SHP77 (cell line): ENCODE results near the gene OR52K2.
"Not testable (repeated sequence)": the region's sequence is repeated elsewhere in the genome, so short reads cannot be mapped to it uniquely, and the experiment has no call there.

ENCODE experiments used
- DNase-seq, 2 experiments: peaks; one replicate each; lab custom pipeline; 2025; lab: John Stamatoyannopoulos, UW

Gene OR52K2

DNA sequence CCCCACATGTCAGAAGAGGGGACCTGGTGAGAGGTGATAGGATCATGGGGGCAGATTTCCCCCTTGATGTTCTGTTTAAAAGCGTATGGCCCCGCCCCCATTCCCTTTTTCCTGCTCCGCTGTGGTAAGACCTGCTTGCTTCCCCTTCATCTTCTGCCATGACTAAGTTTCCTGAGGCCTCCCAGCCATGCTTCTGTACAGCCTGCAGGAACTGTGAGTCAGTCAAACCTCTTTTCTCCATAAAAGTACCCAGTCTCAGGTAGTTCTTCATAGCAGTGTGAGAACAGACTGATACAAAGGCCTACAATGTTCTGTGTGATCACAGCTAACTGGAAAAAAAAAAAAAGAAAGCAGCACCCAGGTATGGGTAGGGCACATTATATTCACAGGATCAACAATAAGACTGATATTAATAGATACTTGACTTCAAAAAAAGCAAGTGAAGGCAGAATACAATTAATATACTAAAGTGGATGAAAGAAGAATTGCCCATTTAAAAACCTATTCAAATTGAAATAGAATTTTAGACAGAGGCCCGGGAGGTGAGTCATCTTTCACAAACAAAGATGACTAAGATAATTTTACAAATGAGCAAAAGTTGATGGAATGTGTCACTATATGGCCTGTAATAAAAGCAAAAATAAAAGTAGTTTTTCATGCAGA lies 31.6 kb downstream of the OR52K2 start:
- no peak for DNase-seq

- no peak for DNase-seq
These were observed 32.1 kb downstream of the OR52K2 start for GRCh38 chr11:4481240-4481582.

- no peak for DNase-seq
These were observed 33.4 kb downstream of the OR52K2 start, which contains the start of gene OR52K1 for GRCh38 chr11:4482445-4482844. Gene OR52K1, plus strand, starts transcription at chr11:4482646. Its CDS starts 6,255 bp downstream, at chr11:4488901.

DNA sequence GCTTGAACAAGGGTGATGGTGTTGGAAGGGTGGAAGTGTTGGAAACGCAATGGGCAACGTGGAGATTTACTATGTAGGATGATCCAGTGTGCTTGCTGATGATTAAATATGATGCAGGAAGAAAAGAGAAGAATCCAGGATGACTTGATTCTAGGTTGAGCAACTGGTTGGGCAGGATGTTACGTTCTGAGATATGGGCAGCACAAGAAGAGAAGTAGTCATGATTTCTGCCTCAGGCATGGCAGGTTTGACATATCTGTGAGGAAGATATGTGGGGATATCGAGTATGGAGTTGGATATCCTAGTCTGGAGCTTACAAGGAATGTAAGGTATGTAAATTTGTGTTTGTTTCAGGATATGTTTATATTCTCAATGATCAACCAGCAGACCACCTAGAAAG lies 35.2 kb downstream of the OR52K2 start:
- no peak for DNase-seq

DNA sequence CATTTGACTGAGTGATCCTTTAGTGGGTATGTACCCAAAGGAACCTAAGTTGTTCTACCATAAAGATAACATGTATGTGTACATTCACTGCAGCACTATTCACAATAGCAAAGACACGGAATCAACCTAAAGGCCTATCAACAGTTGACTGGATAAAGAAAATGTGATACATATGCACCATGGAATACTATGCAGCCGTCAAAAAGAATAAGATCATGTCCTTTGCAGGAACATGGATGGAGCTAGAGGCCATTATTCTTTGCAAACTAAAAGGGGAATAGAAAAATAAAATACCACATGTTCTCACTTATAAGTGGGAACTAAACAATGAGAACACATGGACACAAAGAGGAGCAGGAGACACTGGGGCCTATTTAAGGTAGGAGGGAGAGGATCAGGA lies 42.3 kb downstream of the OR52K2 start:
- DNase-seq, result not testable (repeated sequence)

DNA sequence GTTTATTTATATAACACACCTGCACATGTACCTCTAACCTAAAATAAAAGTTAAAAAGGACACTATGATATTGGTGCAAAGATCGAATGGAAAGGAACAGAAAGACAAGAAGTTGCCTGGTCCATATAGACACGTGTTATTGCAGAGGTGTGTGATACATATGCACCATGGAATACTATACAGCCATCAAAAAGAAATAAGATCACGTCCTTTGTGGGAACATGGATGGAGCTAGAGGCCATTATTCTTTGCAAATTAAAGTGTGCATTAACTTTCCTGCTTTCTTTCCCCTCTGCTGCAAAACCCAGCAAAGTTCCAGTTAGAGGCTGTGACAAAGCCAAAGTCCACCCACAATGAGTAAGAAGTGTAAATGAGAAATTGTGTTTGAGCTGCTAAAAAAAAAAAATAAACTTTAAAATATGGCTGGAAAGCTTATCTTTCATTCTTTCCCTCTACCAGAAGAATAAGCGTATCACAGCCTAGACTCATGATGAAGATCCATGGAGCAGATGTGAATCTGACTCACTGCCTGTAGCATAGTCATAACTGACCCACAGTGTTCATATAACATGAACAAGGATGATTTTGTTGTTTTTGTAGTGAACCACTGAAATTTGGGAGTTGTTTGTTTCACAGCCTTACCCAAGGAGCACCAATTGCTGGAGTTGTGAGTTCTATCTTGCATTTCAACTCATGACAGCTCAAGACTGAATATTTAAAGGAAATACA lies 42.9 kb downstream of the OR52K2 start:
- no peak for DNase-seq

- DNase-seq, result no peak
These were observed 44.4 kb downstream of the OR52K2 start for GRCh38 chr11:4493480-4493818.

- DNase-seq, result no peak
These were observed 46.4 kb downstream of the OR52K2 start for GRCh38 chr11:4495487-4495886.

GRCh38 chr11:4495986-4496385 lies 46.9 kb downstream of the OR52K2 start:
- no peak for DNase-seq

GRCh38 chr11:4496557-4497248 lies 47.6 kb downstream of the OR52K2 start:
- no peak for DNase-seq
